ENCODE measurements around the gene PCDH9. TPM values are rescaled to one million over a fixed set of nuclear protein-coding genes. Genes with fewer than 3 reads are reported as not detected.
A peak's percentile ranks its signal among the peaks of the same experiment; 100 is the strongest.

PCDH9 gene
- polyA plus RNA-seq, 1 of the 3 experiments (the other 2 are of a cell fraction), result 1.3 TPM

- CTCF ChIA-PET, result interaction anchor here (0.9 kb wide), 1 partner anchor 35 kb away, joined by 3 read pairs; no protein-coding TSS in a partner anchor
- TF ChIP-seq RCOR1 (IDR thresholded peaks at IDR 0.05; ENCODE audit: low read length), result no peak
- no peak for TF ChIP-seq TAF1 (IDR thresholded peaks at IDR 0.05; ENCODE audit: borderline replicate concordance, low read depth, low read length)
- TF ChIP-seq JUND (IDR thresholded peaks at IDR 0.05), result no peak
- TF ChIP-seq YY1 (IDR thresholded peaks at IDR 0.05; ENCODE audit: low read depth), result no peak
- no peak for TF ChIP-seq USF1 (IDR thresholded peaks at IDR 0.05; ENCODE audit: borderline replicate concordance, low read depth)
- TF ChIP-seq CTCF (IDR thresholded peaks at IDR 0.05), result no peak
- no peak for TF ChIP-seq NFIC (IDR thresholded peaks at IDR 0.05; ENCODE audit: borderline replicate concordance)
- no peak for TF ChIP-seq GABPA (IDR thresholded peaks at IDR 0.05; ENCODE audit: low read depth)
- TF ChIP-seq TEAD4 (IDR thresholded peaks at IDR 0.05; ENCODE audit: borderline replicate concordance, insufficient read depth), result no peak
- TF ChIP-seq FOXJ3 (CRISPR knock-in tag; IDR thresholded peaks at IDR 0.05), result no peak
- WGBS (ENCODE audit: low lambda C conversion rate), result 92% methylated on average over 1 of the region's 1 CpG
Measured at GRCh38 chr13:67008075-67008668, 222.0 kb downstream of the PCDH9 start.

GRCh38 chr13:67004511-67004910 lies 225.6 kb downstream of the PCDH9 start:
- 85% methylated on average over 1 of the region's 1 CpG for WGBS (ENCODE audit: low lambda C conversion rate)
- Histone ChIP-seq H3K4me3 (ENCODE audit: low read depth in 2 of 2, low read length in 1 of 2) (no peak overlapping the region), H3K9ac (no peak overlapping the region), H3K36me3 (replicated peaks in 1 of 2; ENCODE audit: control insufficient read depth in 1 of 2, insufficient read depth in 2 of 2, low read length in 1 of 2) (no peaks in the 10 kb centered on the region), H2AFZ (ENCODE audit: low read depth) (no peak overlapping the region), H3F3A (replicated peaks; ENCODE audit: insufficient read depth) (no peaks in the 10 kb centered on the region), H3K79me2 (ENCODE audit: insufficient read depth) (no peaks in the 10 kb centered on the region), H3K4me1 (ENCODE audit: control insufficient read depth in 1 of 2, insufficient read depth in 2 of 2, low read depth in 1 of 2, low read length in 1 of 2) (no peaks in the 10 kb centered on the region), H4K20me1 (ENCODE audit: insufficient read depth) (no peaks in the 10 kb centered on the region), H3K4me2 (no peak overlapping the region), H3K27me3 (ENCODE audit: insufficient read depth) (no peaks in the 10 kb centered on the region), H3K27ac (ENCODE audit: low read depth in 2 of 2, low read length in 1 of 2) (no peak overlapping the region), H3K9me3 (no peaks in the 10 kb centered on the region), H3K9me2 (no peaks in the 10 kb centered on the region)
- no peak for DNase-seq
- ChIA-PET CTCF (no interaction called here), POLR2A (no interaction called here)
- TF ChIP-seq TCF12 (IDR thresholded peaks at IDR 0.05) (no peak), IRF3 (IDR thresholded peaks at IDR 0.05; ENCODE audit: low read depth, low read length) (no peak), ZBTB33 (IDR thresholded peaks at IDR 0.05; ENCODE audit: borderline replicate concordance, low read depth) (no peak), RAD21 (IDR thresholded peaks at IDR 0.05; ENCODE audit: low read length) (no peak), YY1 (IDR thresholded peaks at IDR 0.05; ENCODE audit: low read depth) (no peak), SIN3A (IDR thresholded peaks at IDR 0.05; ENCODE audit: borderline replicate concordance, low read depth, low read length) (no peak), EP300 (IDR thresholded peaks at IDR 0.05; ENCODE audit: borderline replicate concordance in 1 of 2, low read depth in 1 of 2, low read length in 1 of 2) (no peak), JUND (IDR thresholded peaks at IDR 0.05) (no peak), NRF1 (IDR thresholded peaks at IDR 0.05; ENCODE audit: low read depth, low read length) (no peak), USF2 (IDR thresholded peaks at IDR 0.05; ENCODE audit: borderline replicate concordance, low read depth, low read length) (no peak), SMC3 (IDR thresholded peaks at IDR 0.05; ENCODE audit: low read depth, low read length) (no peak), RXRA (IDR thresholded peaks at IDR 0.05; ENCODE audit: borderline replicate concordance, low read depth) (no peak), FOSL2 (IDR thresholded peaks at IDR 0.05; ENCODE audit: borderline replicate concordance, low read depth) (no peak), FOXJ3 (CRISPR knock-in tag; IDR thresholded peaks at IDR 0.05) (no peak), CHD2 (IDR thresholded peaks at IDR 0.05; ENCODE audit: low read length, partially characterized antibody) (no peak), POLR2AphosphoS5 (IDR thresholded peaks at IDR 0.05; ENCODE audit: low read depth, low read length) (no peak)

More at GRCh38 chr13:67008075-67008668, 222.0 kb downstream of the PCDH9 start:
- POLR2A ChIA-PET, result no interaction called here
- Histone ChIP-seq H3K27ac (ENCODE audit: low read depth in 2 of 2, low read length in 1 of 2) (no peak overlapping the region), H2AFZ (ENCODE audit: low read depth) (peak overlapping the region; percentile 48; the same call in 1 of the 2 replicates), H3K4me2 (no peak overlapping the region), H3K27me3 (ENCODE audit: insufficient read depth) (no peaks in the 10 kb centered on the region), H3F3A (replicated peaks; ENCODE audit: insufficient read depth) (no peaks in the 10 kb centered on the region), H3K4me1 (ENCODE audit: control insufficient read depth in 1 of 2, insufficient read depth in 2 of 2, low read depth in 1 of 2, low read length in 1 of 2) (no peaks in the 10 kb centered on the region), H3K9ac (no peak overlapping the region), H3K9me3 (no peaks in the 10 kb centered on the region), H3K79me2 (ENCODE audit: insufficient read depth) (no peaks in the 10 kb centered on the region), H3K36me3 (replicated peaks in 1 of 2; ENCODE audit: control insufficient read depth in 1 of 2, insufficient read depth in 2 of 2, low read length in 1 of 2) (no peaks in the 10 kb centered on the region), H3K4me3 (ENCODE audit: low read depth in 2 of 2, low read length in 1 of 2) (no peak overlapping the region), H4K20me1 (ENCODE audit: insufficient read depth) (no peaks in the 10 kb centered on the region), H3K9me2 (no peaks in the 10 kb centered on the region)
- no peak for DNase-seq

Measured in SK-N-SH (cell line).